ENCODE results near the gene SPOCK1.

The SPOCK1 gene

DNA sequence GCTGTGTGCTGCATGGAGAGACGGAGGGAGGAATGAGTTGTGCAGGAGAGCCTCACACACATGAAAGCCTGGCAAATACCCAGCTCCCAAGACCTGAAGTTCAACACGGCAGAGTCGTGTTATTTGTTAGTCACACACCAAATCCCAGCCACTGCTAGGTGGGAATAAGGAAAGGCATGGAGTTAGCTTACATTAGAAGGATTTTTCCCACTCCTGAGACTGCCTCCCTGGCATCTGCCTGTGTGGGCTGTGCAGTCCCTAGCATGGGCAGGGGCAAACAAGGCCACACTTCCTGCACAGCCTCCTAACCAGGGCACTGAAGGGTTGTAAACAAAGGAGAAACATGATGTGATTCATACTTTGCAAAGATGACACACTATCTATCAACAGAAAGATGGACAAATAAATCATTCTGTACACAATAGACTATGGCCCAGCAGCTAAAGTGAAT, 306.8 kb downstream of the SPOCK1 start:
- DNase-seq (ENCODE audit: extremely low read depth, insufficient read length), result no peak
- H3K27me3 ChIP-seq (replicated peaks; ENCODE audit: control insufficient read depth, insufficient read depth, low read length), result no peaks in the 10 kb centered on the region

GRCh38 chr5:137191179-137191578, 307.9 kb downstream of the SPOCK1 start:
- H3K36me3 ChIP-seq (ENCODE audit: control insufficient read depth, insufficient read depth, low read length), result no peaks in the 10 kb centered on the region
- H3K4me3 ChIP-seq (replicated peaks; ENCODE audit: low read depth, low read length), result no peak overlapping the region
- no peak for DNase-seq (ENCODE audit: extremely low read depth, insufficient read length)
- no peak for TF ChIP-seq CTCF (IDR thresholded peaks at IDR 0.05; ENCODE audit: insufficient read depth, low read length, poor library complexity, severe bottlenecking)
- H3K27me3 ChIP-seq (replicated peaks; ENCODE audit: control insufficient read depth, insufficient read depth, low read length), result no peaks in the 10 kb centered on the region

More for the DNA sequence above, 306.8 kb downstream of the SPOCK1 start:
- no peak for TF ChIP-seq CTCF (IDR thresholded peaks at IDR 0.05; ENCODE audit: insufficient read depth, low read length, poor library complexity, severe bottlenecking)
- H3K4me3 ChIP-seq (replicated peaks; ENCODE audit: low read depth, low read length), result no peak overlapping the region
- no peaks in the 10 kb centered on the region for H3K36me3 ChIP-seq (ENCODE audit: control insufficient read depth, insufficient read depth, low read length)

- Histone ChIP-seq H3K4me3 (replicated peaks; ENCODE audit: low read depth, low read length) (no peak overlapping the region), H3K36me3 (ENCODE audit: control insufficient read depth, insufficient read depth, low read length) (no peaks in the 10 kb centered on the region), H3K27me3 (replicated peaks; ENCODE audit: control insufficient read depth, insufficient read depth, low read length) (no peaks in the 10 kb centered on the region)
- no peak for TF ChIP-seq CTCF (IDR thresholded peaks at IDR 0.05; ENCODE audit: insufficient read depth, low read length, poor library complexity, severe bottlenecking)
- no peak for DNase-seq (ENCODE audit: extremely low read depth, insufficient read length)
Measured at GRCh38 chr5:137190441-137190840, 308.7 kb downstream of the SPOCK1 start.

GRCh38 chr5:137190031-137190430, 309.1 kb downstream of the SPOCK1 start:
- TF ChIP-seq CTCF (IDR thresholded peaks at IDR 0.05; ENCODE audit: insufficient read depth, low read length, poor library complexity, severe bottlenecking), result no peak
- Histone ChIP-seq H3K4me3 (replicated peaks; ENCODE audit: low read depth, low read length) (no peak overlapping the region), H3K27me3 (replicated peaks; ENCODE audit: control insufficient read depth, insufficient read depth, low read length) (no peaks in the 10 kb centered on the region), H3K36me3 (ENCODE audit: control insufficient read depth, insufficient read depth, low read length) (no peaks in the 10 kb centered on the region)
- no peak for DNase-seq (ENCODE audit: extremely low read depth, insufficient read length)

- no peak overlapping the region for H3K4me3 ChIP-seq (replicated peaks; ENCODE audit: low read depth, low read length)
- no peaks in the 10 kb centered on the region for H3K36me3 ChIP-seq (ENCODE audit: control insufficient read depth, insufficient read depth, low read length)
- DNase-seq (ENCODE audit: extremely low read depth, insufficient read length), result no peak
- no peak for TF ChIP-seq CTCF (IDR thresholded peaks at IDR 0.05; ENCODE audit: insufficient read depth, low read length, poor library complexity, severe bottlenecking)
- H3K27me3 ChIP-seq (replicated peaks; ENCODE audit: control insufficient read depth, insufficient read depth, low read length), result no peaks in the 10 kb centered on the region; the same call in 1 of the 2 replicates
Measured at GRCh38 chr5:137188566-137188965, 310.6 kb downstream of the SPOCK1 start.
